ENCODE measurements around the gene KIAA0408.
A peak's percentile ranks its signal among the peaks of the same experiment; 100 is the strongest.
"Not testable (repeated sequence)": the region's sequence is repeated elsewhere in the genome, so short reads cannot be mapped to it uniquely, and the experiment has no call there.

KIAA0408 gene

DNA sequence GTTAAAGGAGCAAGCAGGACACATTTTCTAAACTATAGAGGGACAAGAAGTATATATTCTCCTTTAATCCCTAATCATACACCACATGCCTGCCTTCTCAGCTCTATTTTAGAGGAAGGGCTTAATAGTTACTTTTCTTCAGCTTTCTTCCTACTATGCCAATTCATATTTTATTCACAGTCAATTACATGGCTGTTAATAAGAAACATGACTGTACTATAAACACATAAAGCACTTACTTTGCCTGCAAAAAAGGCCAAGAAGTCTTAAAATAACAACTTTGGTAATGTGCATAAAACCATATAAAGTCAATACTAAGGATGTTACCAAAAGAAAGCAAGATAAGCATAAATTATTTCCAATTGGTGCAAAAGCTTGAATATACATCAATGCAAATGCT, 6.4 kb downstream of the KIAA0408 start:
- no peaks in the 10 kb centered on the region for H3K36me3 Mint-ChIP-seq (ENCODE audit: low read depth)
- H3K4me3 Mint-ChIP-seq: no peak overlapping the region
- H3K9me3 Mint-ChIP-seq: no peaks in the 10 kb centered on the region
- H3K27ac Mint-ChIP-seq: no peak overlapping the region
- peaks cover 7% of the 10 kb centered on the region for H3K4me1 Mint-ChIP-seq (ENCODE audit: low read depth)
- peaks cover 10% of the 10 kb centered on the region for H3K27me3 Mint-ChIP-seq

DNA sequence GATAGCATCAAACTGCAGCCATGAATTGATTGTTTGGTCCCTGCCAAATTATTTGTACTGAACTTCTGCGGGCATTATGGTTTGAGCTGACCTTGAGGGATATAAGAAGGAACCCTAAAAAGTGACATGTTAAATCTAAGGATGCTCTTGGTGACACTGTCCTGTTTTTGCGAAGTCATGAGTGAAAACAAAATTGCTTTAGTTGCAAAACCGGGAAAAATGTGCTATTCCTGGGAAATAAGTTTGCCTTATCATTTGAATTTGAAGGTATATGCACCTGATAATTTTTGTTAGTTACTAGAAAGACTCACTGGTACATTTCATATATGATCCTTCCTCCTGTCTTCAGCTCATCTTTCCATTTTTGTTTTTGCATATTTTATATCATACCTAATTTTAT, 7.8 kb downstream of the KIAA0408 start:
- no peak overlapping the region for H3K27ac Mint-ChIP-seq
- no peaks in the 10 kb centered on the region for H3K36me3 Mint-ChIP-seq (ENCODE audit: low read depth)
- H3K4me3 Mint-ChIP-seq: no peak overlapping the region
- H3K4me1 Mint-ChIP-seq (ENCODE audit: low read depth): peaks cover 7% of the 10 kb centered on the region
- no peaks in the 10 kb centered on the region for H3K9me3 Mint-ChIP-seq
- H3K27me3 Mint-ChIP-seq: peaks cover 10% of the 10 kb centered on the region

DNA sequence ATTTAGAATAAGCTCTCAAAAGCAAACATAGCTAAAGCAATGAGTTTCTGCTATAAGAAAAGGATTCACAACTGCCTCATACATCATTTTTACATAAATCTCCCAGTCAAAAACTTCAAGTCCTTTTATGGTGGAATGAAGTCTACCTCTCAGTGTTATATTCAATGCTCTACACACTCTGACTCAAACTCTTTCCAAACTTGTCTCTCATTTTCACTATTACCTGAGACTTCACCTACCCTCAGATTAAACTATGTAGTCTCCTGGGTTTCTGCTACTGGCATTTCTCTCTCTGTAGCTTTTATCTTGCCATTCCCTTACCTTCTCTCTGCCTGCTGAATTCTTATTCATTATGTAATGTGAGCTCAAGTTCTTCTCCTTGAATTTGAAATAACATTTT, 11.4 kb downstream of the KIAA0408 start:
- H3K4me3 Mint-ChIP-seq: no peak overlapping the region
- H3K27ac Mint-ChIP-seq: no peak overlapping the region
- peaks cover 8% of the 10 kb centered on the region for H3K27me3 Mint-ChIP-seq
- H3K4me1 Mint-ChIP-seq (ENCODE audit: low read depth): no peaks in the 10 kb centered on the region
- H3K36me3 Mint-ChIP-seq (ENCODE audit: low read depth): no peaks in the 10 kb centered on the region
- H3K9me3 Mint-ChIP-seq: no peaks in the 10 kb centered on the region

DNA sequence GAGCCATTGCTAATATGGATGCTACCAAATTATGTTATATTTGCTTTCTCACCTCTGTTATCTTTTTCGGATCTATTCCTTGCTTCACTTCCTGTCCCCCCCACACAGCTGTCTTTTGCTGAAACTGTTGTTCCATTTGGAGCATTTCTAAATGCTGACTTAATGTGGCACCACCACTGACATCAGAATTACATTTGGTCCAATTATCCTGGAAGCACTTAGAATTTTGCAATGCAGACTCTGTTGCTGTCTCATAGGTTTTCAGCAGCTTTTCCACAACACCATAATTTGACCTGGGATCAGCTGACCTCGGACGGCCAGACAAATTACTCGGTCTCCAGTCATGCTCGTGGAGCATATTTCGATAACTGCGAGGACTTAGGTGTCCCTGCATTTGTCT, 12.8 kb downstream of the KIAA0408 start:
- H3K4me1 Mint-ChIP-seq (ENCODE audit: low read depth): no peaks in the 10 kb centered on the region
- no peak overlapping the region for H3K4me3 Mint-ChIP-seq
- H3K9me3 Mint-ChIP-seq: no peaks in the 10 kb centered on the region
- peaks cover 8% of the 10 kb centered on the region for H3K27me3 Mint-ChIP-seq
- H3K36me3 Mint-ChIP-seq (ENCODE audit: low read depth): no peaks in the 10 kb centered on the region
- H3K27ac Mint-ChIP-seq: no peak overlapping the region

DNA sequence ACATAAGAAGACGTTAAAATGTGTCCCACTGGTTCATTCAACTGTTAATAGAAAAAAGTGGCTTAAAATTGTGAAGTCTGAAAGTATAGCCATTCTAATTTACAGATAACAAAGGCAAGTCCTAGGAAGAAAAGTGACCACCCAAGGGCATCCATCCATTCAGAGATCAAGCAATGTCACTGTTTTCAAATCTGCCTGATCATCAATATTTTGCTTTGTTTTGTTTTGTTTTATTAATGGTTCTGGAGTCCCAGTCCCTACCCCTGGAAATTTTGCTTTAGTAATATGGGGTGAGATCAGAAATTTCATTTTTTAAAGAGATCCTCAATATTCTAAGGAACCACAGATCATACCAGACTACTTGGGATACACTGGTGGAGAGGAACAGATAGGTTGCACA, 17.3 kb downstream of the KIAA0408 start:
- Mint-ChIP-seq H3K4me3 (no peak overlapping the region), H3K36me3 (ENCODE audit: low read depth) (no peaks in the 10 kb centered on the region), H3K4me1 (ENCODE audit: low read depth) (no peaks in the 10 kb centered on the region), H3K27me3 (peaks cover 17% of the 10 kb centered on the region), H3K9me3 (no peaks in the 10 kb centered on the region), H3K27ac (no peak overlapping the region)

DNA sequence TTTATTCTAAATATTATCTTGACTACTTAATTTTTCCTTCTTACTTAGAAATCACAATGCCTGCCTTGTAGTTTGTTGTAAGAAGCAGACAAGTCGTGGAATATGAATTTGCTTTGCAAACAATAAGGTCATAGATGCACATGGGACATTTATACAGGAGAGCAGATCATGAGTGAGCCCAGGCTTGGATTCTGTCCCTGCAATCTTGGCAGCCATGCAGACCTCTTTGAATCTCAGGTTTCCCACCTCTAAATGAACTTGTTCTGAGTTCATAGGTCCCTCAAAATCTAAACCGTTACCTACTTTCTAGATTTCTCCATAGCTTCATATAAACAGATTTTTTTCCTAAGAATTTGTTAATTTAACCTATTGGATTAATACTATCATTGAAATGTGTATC, 19.5 kb downstream of the KIAA0408 start:
- no peaks in the 10 kb centered on the region for H3K36me3 Mint-ChIP-seq (ENCODE audit: low read depth)
- H3K4me3 Mint-ChIP-seq: no peak overlapping the region
- H3K27ac Mint-ChIP-seq: no peak overlapping the region
- no peaks in the 10 kb centered on the region for H3K4me1 Mint-ChIP-seq (ENCODE audit: low read depth)
- H3K27me3 Mint-ChIP-seq: peaks cover 10% of the 10 kb centered on the region
- H3K9me3 Mint-ChIP-seq: no peaks in the 10 kb centered on the region

DNA sequence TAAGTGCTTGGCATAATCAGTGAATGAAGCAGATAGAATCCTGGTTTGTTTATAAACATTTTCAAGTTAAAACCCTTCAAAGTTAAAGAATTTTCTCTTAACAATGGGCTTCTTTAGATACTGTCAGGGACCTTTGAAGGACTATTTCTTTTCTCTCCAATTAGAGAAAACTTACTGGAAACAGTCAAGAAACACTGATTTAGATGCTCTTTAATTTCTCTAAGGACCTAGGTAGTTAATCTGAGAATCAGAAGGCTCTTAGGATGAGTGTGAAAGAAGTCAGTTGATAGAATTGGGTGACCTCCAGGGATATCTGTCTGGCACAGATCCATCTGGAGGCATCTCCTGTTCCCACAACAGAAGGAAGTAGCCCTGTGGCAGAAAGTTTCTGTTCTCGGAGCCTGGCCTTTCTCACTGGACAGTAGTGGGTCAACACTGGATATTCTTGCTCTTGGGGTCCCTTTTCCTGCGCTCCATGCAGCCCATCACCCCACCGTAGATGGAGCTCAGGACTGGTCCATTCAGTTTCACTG, 22.5 kb downstream of the KIAA0408 start:
- no peak overlapping the region for H3K27ac Mint-ChIP-seq
- H3K9me3 Mint-ChIP-seq: no peaks in the 10 kb centered on the region
- H3K4me3 Mint-ChIP-seq: no peak overlapping the region
- H3K4me1 Mint-ChIP-seq (ENCODE audit: low read depth): no peaks in the 10 kb centered on the region
- H3K36me3 Mint-ChIP-seq (ENCODE audit: low read depth): no peaks in the 10 kb centered on the region
- peaks cover 10% of the 10 kb centered on the region for H3K27me3 Mint-ChIP-seq

GRCh38 chr6:127435626-127436220, 23.5 kb downstream of the KIAA0408 start:
- Mint-ChIP-seq H3K27ac (no peak overlapping the region), H3K4me1 (ENCODE audit: low read depth) (no peaks in the 10 kb centered on the region), H3K4me3 (no peak overlapping the region), H3K36me3 (ENCODE audit: low read depth) (no peaks in the 10 kb centered on the region), H3K27me3 (peaks cover 15% of the 10 kb centered on the region), H3K9me3 (no peaks in the 10 kb centered on the region)

DNA sequence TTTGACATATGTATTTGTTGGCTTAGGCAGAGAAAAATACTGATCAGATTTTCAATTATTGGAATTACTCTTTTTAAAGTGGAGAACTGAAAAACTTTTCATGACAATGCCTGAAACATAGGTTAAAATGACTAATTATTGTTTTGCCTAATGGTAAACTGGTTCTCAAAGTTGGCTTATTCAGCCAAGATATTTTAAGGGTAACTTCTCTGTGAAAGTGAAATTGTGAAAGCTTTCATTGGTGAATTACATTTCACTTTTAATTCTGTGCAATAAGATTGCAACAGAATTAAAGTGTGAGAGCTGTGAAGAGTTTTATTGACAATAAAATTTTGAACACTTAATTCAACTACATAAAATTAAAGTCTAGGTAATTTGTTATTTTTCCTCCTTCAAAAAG, 24.5 kb downstream of the KIAA0408 start:
- H3K36me3 Mint-ChIP-seq (ENCODE audit: low read depth): no peaks in the 10 kb centered on the region
- no peak overlapping the region for H3K27ac Mint-ChIP-seq
- peaks cover 13% of the 10 kb centered on the region for H3K27me3 Mint-ChIP-seq
- H3K4me1 Mint-ChIP-seq (ENCODE audit: low read depth): no peaks in the 10 kb centered on the region
- H3K4me3 Mint-ChIP-seq: no peak overlapping the region
- no peaks in the 10 kb centered on the region for H3K9me3 Mint-ChIP-seq

DNA sequence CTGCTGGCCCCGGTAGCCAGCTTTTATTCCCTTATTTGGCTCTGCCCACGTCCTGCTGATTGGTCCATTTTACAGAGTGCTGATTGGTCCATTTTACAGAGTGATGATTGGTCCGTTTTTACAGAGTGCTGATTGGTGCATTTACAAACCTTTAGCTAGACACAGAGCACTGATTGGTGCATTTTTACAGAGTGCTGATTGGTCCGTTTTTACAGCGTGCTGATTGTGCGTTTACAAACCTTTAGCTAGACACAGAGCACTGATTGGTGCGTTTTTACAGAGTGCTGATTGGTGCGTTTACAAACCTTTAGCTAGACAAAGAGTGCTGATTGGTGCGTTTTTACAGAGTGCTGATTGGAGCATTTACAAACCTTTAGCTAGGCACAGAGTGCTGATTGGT, 30.6 kb downstream of the KIAA0408 start:
- H3K4me3 Mint-ChIP-seq; H3K4me1 Mint-ChIP-seq (ENCODE audit: low read depth); H3K36me3 Mint-ChIP-seq (ENCODE audit: low read depth); H3K27ac Mint-ChIP-seq; H3K9me3 Mint-ChIP-seq: not testable (repeated sequence)
- peaks cover 15% of the 10 kb centered on the region for H3K27me3 Mint-ChIP-seq

DNA sequence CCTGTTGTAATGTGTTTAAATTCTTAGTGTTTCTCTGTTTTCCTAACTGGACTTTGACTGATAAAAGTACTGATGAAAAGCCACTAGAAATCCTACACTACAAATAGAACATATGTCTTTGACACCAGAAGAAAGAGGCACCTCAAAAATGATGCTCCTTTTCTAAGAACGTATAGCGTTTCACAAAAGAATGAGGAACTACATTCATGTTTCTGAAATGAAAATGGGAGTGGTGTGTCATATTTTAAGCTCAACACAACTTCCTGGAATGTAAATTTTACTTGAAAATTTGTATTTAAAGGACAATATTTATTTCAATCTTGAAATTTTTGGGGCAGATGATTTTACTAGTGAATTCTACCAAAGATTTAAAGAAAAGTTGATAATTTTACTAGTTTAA, 35.3 kb downstream of the KIAA0408 start:
- Mint-ChIP-seq H3K4me1 (ENCODE audit: low read depth) (peaks cover 27% of the 10 kb centered on the region), H3K4me3 (no peak overlapping the region), H3K27ac (no peak overlapping the region), H3K27me3 (peaks cover 4% of the 10 kb centered on the region), H3K36me3 (ENCODE audit: low read depth) (no peaks in the 10 kb centered on the region), H3K9me3 (peaks cover 7% of the 10 kb centered on the region)

GRCh38 chr6:127421164-127421563, 38.0 kb downstream of the KIAA0408 start:
- not testable (repeated sequence) for H3K9me3 Mint-ChIP-seq; H3K36me3 Mint-ChIP-seq (ENCODE audit: low read depth); H3K27me3 Mint-ChIP-seq; H3K4me3 Mint-ChIP-seq
- H3K4me1 Mint-ChIP-seq (ENCODE audit: low read depth): peaks cover 27% of the 10 kb centered on the region
- peak overlapping the region; percentile 64 for H3K27ac Mint-ChIP-seq

DNA sequence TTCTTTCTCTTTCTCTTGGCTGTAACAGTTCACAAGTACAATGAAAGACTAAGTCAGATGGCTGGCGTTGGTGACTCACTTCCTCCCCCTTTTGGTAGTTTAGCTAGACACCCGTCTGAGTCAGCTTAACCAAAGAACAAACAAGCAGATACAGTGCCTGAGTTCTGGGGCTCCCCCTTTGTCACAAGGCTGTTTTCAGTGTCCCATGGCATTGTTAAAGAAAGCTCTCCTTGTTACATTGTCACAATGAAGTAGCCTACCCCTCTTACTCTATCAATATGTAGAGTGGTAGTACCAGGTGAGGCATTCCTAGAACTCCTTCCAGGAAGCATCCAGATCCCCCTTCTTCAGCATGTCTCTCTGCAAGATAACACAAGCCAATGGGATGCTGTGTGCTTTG, 38.6 kb downstream of the KIAA0408 start:
- Mint-ChIP-seq H3K27ac (peak overlapping the region; percentile 64), H3K27me3 (no peaks in the 10 kb centered on the region), H3K9me3 (no peaks in the 10 kb centered on the region), H3K4me1 (ENCODE audit: low read depth) (peaks cover 27% of the 10 kb centered on the region), H3K36me3 (ENCODE audit: low read depth) (no peaks in the 10 kb centered on the region), H3K4me3 (peak overlapping the region; percentile 21)

GRCh38 chr6:127415096-127415495, 44.1 kb downstream of the KIAA0408 start:
- no peaks in the 10 kb centered on the region for H3K36me3 Mint-ChIP-seq (ENCODE audit: low read depth)
- H3K9me3 Mint-ChIP-seq: no peaks in the 10 kb centered on the region
- H3K4me3 Mint-ChIP-seq: no peak overlapping the region
- H3K27ac Mint-ChIP-seq: no peak overlapping the region
- no peaks in the 10 kb centered on the region for H3K27me3 Mint-ChIP-seq
- H3K4me1 Mint-ChIP-seq (ENCODE audit: low read depth): peaks cover 5% of the 10 kb centered on the region

- H3K9me3 Mint-ChIP-seq; H3K36me3 Mint-ChIP-seq (ENCODE audit: low read depth); H3K27me3 Mint-ChIP-seq; H3K27ac Mint-ChIP-seq; H3K4me1 Mint-ChIP-seq (ENCODE audit: low read depth); H3K4me3 Mint-ChIP-seq: not testable (repeated sequence)
These were observed 46.1 kb downstream of the KIAA0408 start for GRCh38 chr6:127413123-127413522.

GRCh38 chr6:127412016-127412415, 47.2 kb downstream of the KIAA0408 start:
- not testable (repeated sequence) for H3K27ac Mint-ChIP-seq

More at GRCh38 chr6:127412016-127412415, 47.2 kb downstream of the KIAA0408 start:
- H3K4me3 Mint-ChIP-seq; H3K27me3 Mint-ChIP-seq; H3K9me3 Mint-ChIP-seq; H3K36me3 Mint-ChIP-seq (ENCODE audit: low read depth); H3K4me1 Mint-ChIP-seq (ENCODE audit: low read depth): not testable (repeated sequence)

Data from stimulated activated naive CD8-positive, alpha-beta T cell treated with anti-CD3 and anti-CD28 coated beads, Interleukin-15, Interleukin-2, amounts not matched to agents 100 ng/mL and 50 ng/mL, for 24 hours (primary cell).